ENCODE measurements around the gene HLTF.

GRCh38 chr3:149003653-149004305 lies 82.6 kb downstream of the HLTF start:
- TF ChIP-seq CTCF (IDR thresholded peaks at IDR 0.05), result no peak
- TF ChIP-seq POLR2A (IDR thresholded peaks at IDR 0.05), result no peak
